Measurements from ENCODE around the gene DDX23.

- TF ChIP-seq CTCF (optimal IDR thresholded peaks at IDR 0.05 in 1 of 3, IDR thresholded peaks at IDR 0.05 in 1 of 3, conservative IDR thresholded peaks at IDR 0.05 in 1 of 3; ENCODE audit: extremely low read depth in 1 of 3, insufficient read depth in 2 of 3, low read length in 3 of 3), result no peak
- no peak for TF ChIP-seq EZH2 (IDR thresholded peaks at IDR 0.05; ENCODE audit: low read length)
These were observed 44.0 kb downstream of the DDX23 start for GRCh38 chr12:48807981-48808380.
